LNCAP (cell line): Measurements from ENCODE around the gene SLC35D3.

Source experiments
- CTCF ChIP-seq: fragments of 450-650 bp; IDR thresholded peaks from 2 replicates; pipeline ENCODE4 v1.5.1; 2017; ENCODE audit warnings: mild to moderate bottlenecking

Gene SLC35D3

GRCh38 chr6:136955123-136955522, 33.0 kb downstream of the SLC35D3 start:
- no peak for TF ChIP-seq CTCF

- TF ChIP-seq CTCF, result no peak
Measured at GRCh38 chr6:136956590-136957544, 34.8 kb downstream of the SLC35D3 start.

GRCh38 chr6:136958168-136958567, 36.1 kb downstream of the SLC35D3 start:
- no peak for TF ChIP-seq CTCF

GRCh38 chr6:136959471-136959891, 37.4 kb downstream of the SLC35D3 start:
- no peak for TF ChIP-seq CTCF

- TF ChIP-seq CTCF, result no peak
Measured at GRCh38 chr6:136960781-136961180, 38.7 kb downstream of the SLC35D3 start.

- TF ChIP-seq CTCF, result no peak
Measured at GRCh38 chr6:136961848-136962247, 39.7 kb downstream of the SLC35D3 start.

GRCh38 chr6:136962661-136963060, 40.6 kb downstream of the SLC35D3 start:
- no peak for TF ChIP-seq CTCF
